Kidney (tissue), 14 donors: Measurements from ENCODE around the gene GPC4. TPM values are rescaled to one million over a fixed set of nuclear protein-coding genes. Genes with fewer than 3 reads are reported as not detected.
"Not testable (repeated sequence)": the region's sequence is repeated elsewhere in the genome, so short reads cannot be mapped to it uniquely, and the experiment has no call there.

Experiments
- DNase-seq, 5 donors: peaks; one replicate each; pipeline ENCODE4 v3.0.0-alpha.2; 2013 to 2020
- FAIRE-seq: peaks from 2 replicates; lab custom pipeline; 2012; peaks lifted over from hg19 to GRCh38; lab: Jason Lieb, UNC
- H3K27ac ChIP-seq, 2 donors: one replicate each; pipeline ENCODE4 v1.7.0; 2013; ENCODE audit warnings: low read depth in 2 of 2, low read length in 2 of 2, inconsistent platforms in 1 of 2
- H3K27me3 ChIP-seq: one replicate; pipeline ENCODE4 v1.7.1; 2013; ENCODE audit warnings: low read length, inconsistent platforms; ENCODE audit not compliant: control insufficient read depth, insufficient read depth
- H3K36me3 ChIP-seq, 3 donors: one replicate each; pipeline versions ENCODE4 v1.7.0 to v1.7.1; 2013; ENCODE audit warnings: low read length in 3 of 3, control low read depth in 1 of 3, inconsistent platforms in 1 of 3; ENCODE audit not compliant: insufficient read depth in 3 of 3, control insufficient read depth in 2 of 3
- H3K4me1 ChIP-seq, 3 donors: one replicate each; pipeline versions ENCODE4 v1.7.0 to v1.7.1; 2013; ENCODE audit warnings: low read length in 3 of 3, inconsistent platforms in 1 of 3, low read depth in 1 of 3; ENCODE audit not compliant: control insufficient read depth in 2 of 3, insufficient read depth in 2 of 3
- H3K4me3 ChIP-seq, 3 donors: one replicate each; pipeline versions ENCODE4 v1.7.0 to v1.8.1; 2013; ENCODE audit warnings: low read length in 3 of 3, control low read depth in 1 of 3, inconsistent platforms in 1 of 3
- H3K9ac ChIP-seq, 3 donors: one replicate each; pipeline versions ENCODE4 v1.7.0 to v1.7.1; 2013; ENCODE audit warnings: low read length in 3 of 3, control low read depth in 1 of 3, inconsistent platforms in 1 of 3
- H3K9me3 ChIP-seq, 3 donors: one replicate each; pipeline versions ENCODE4 v1.7.0 to v1.7.1; 2013; ENCODE audit warnings: low read length in 3 of 3, control low read depth in 1 of 3, inconsistent platforms in 1 of 3; ENCODE audit not compliant: control insufficient read depth in 2 of 3, insufficient read depth in 1 of 3
- CTCF ChIP-seq: IDR thresholded peaks from 3 replicates; pipeline ENCODE4 v1.5.1; 2012; ENCODE audit warnings: mild to moderate bottlenecking, moderate library complexity, borderline replicate concordance; ENCODE audit not compliant: insufficient read depth; ENCODE audit errors: extremely low read depth
- intact Hi-C: fragments of 100-400 bp; cut with DNase I; formaldehyde crosslinking; loops from one replicate; pipeline ENCODE4 v1.11.1; 2022
- polyA plus RNA-seq: library from polyadenylated mRNA; stranded (reverse); fragments of 350-450 nt; fragmentation: Illumina TruSeq; extraction: RNeasy Lipid Tissue Mini Kit (QIAGEN cat#74804); gene quantifications from one replicate; pipeline ENCODE4 v1.2.3, GENCODE V29; 2014; ENCODE audit warnings: low read depth, low replicate concordance; ENCODE audit not compliant: insufficient read depth
- total RNA-seq: library from RNA; stranded (reverse); fragmentation: NEBNext Ultra II Directional; extraction: Animal tissue kit (Norgen Biotek cat#: 25700); gene quantifications from one replicate; pipeline ENCODE4 v1.2.1, GENCODE V29; 2021
- donor health status: control.
- donor health status: control.
- donor health status: control.
- donor health status: control.
- donor health status: control.
- donor health status: DM: yes; HTN: yes; CAD: no.
- donor health status: Normal renal cell carcinoma (clear cell type).

GPC4 gene
- total and polyA plus RNA-seq, 2 donors from 2014 or later = 19.5 to 70.3 TPM

- Histone ChIP-seq H3K9me3 (no peaks in the 10 kb centered on the region), H3K4me1 (no peaks in the 10 kb centered on the region), H3K27me3 (no peaks in the 10 kb centered on the region), H3K36me3 (no peaks in the 10 kb centered on the region), H3K9ac (no peak overlapping the region), H3K27ac (no peak overlapping the region), H3K4me3 (no peak overlapping the region)
- DNase-seq = no peak
- intact Hi-C loops = no loop called here
- no peak for FAIRE-seq
- no peak for TF ChIP-seq CTCF
Measured at GRCh38 chrX:133323431-133323830, 91.9 kb downstream of the GPC4 start.

- intact Hi-C loops, H3K27me3 ChIP-seq, H3K27ac ChIP-seq, H3K4me1 ChIP-seq, H3K9me3 ChIP-seq, H3K36me3 ChIP-seq, FAIRE-seq, H3K4me3 ChIP-seq, H3K9ac ChIP-seq, DNase-seq: not testable (repeated sequence)
Measured at GRCh38 chrX:133322269-133322668, 93.0 kb downstream of the GPC4 start.

GRCh38 chrX:133321451-133321850 lies 93.8 kb downstream of the GPC4 start:
- Histone ChIP-seq H3K4me3 (no peak overlapping the region), H3K4me1 (no peaks in the 10 kb centered on the region), H3K27ac (no peak overlapping the region), H3K9me3 (no peaks in the 10 kb centered on the region), H3K27me3 (no peaks in the 10 kb centered on the region), H3K9ac (no peak overlapping the region), H3K36me3 (no peaks in the 10 kb centered on the region)
- no peak for FAIRE-seq
- no peak for TF ChIP-seq CTCF
- intact Hi-C loops = no loop called here
- DNase-seq = no peak

- no peak for TF ChIP-seq CTCF
- H3K9me3 ChIP-seq = no peaks in the 10 kb centered on the region
- H3K27ac ChIP-seq = no peak overlapping the region
- no peak overlapping the region for H3K4me3 ChIP-seq
- FAIRE-seq = peak; percentile 60
- no peak for DNase-seq
- intact Hi-C loops = no loop called here
- H3K4me1 ChIP-seq = no peaks in the 10 kb centered on the region
- H3K9ac ChIP-seq = no peak overlapping the region
- H3K36me3 ChIP-seq = no peaks in the 10 kb centered on the region
- peaks cover 2% of the 10 kb centered on the region for H3K27me3 ChIP-seq
Measured at GRCh38 chrX:133314281-133314680, 101.0 kb downstream of the GPC4 start.
